CD4-positive, alpha-beta memory T cell (primary cell): ENCODE results near the gene CDH13. TPM values are rescaled to one million over a fixed set of nuclear protein-coding genes. Genes with fewer than 3 reads are reported as not detected.

Source experiments
- CTCF ChIA-PET: fragments of 350-600 bp; sonication (Branson Sonifier 250); formaldehyde crosslinking; loops from one replicate; lab custom pipeline; 2021; ENCODE audit warnings: inconsistent platforms; ENCODE audit not compliant: partially characterized antibody; lab: Charles Lee
- POLR2A ChIA-PET: fragments of 350-600 bp; sonication (Branson Sonifier 250); formaldehyde crosslinking; loops from one replicate; lab custom pipeline; 2021; ENCODE audit not compliant: partially characterized antibody; lab: Charles Lee
- DNase-seq, 5 donors: peaks; one replicate each; pipeline versions ENCODE4 v3.0.0 to v3.0.0-alpha.2; 2020 to 2022; ENCODE audit warnings: mixed read lengths in 1 of 5
- H3K27ac ChIP-seq: one replicate; pipeline ENCODE4 v1.7.0; 2013; ENCODE audit warnings: low read depth, low read length
- H3K27me3 ChIP-seq: 2 replicates; pipeline ENCODE4 v1.7.0; 2013; ENCODE audit warnings: mild to moderate bottlenecking, low read length, moderate library complexity; ENCODE audit not compliant: insufficient read depth
- H3K36me3 ChIP-seq: 2 replicates; pipeline ENCODE4 v1.7.0; 2013; ENCODE audit warnings: mild to moderate bottlenecking, low read length, moderate library complexity; ENCODE audit not compliant: insufficient read depth
- H3K4me1 ChIP-seq: 2 replicates; pipeline ENCODE4 v1.7.0; 2013; ENCODE audit warnings: mild to moderate bottlenecking, low read length, moderate library complexity; ENCODE audit not compliant: insufficient read depth
- H3K4me3 ChIP-seq, 2 donors: one replicate each; pipeline ENCODE4 v1.7.0; 2013; ENCODE audit warnings: low read length in 2 of 2, mild to moderate bottlenecking in 1 of 2
- H3K9me3 ChIP-seq, 2 donors: one replicate each; pipeline ENCODE4 v1.7.0; 2013; ENCODE audit warnings: low read length in 2 of 2, control low read depth in 1 of 2; ENCODE audit not compliant: control insufficient read depth in 1 of 2
- H3K27ac Mint-ChIP-seq, 7 donors: one replicate each; pipeline ENCODE4 v1.8.0; 2020 to 2021; ENCODE audit warnings: mixed read lengths in 7 of 7, mild to moderate bottlenecking in 6 of 7, inconsistent platforms in 3 of 7, moderate library complexity in 3 of 7
- H3K27me3 Mint-ChIP-seq, 2 donors: one replicate each; pipeline ENCODE4 v1.8.0; 2020 to 2021; ENCODE audit warnings: mixed read lengths in 2 of 2
- H3K36me3 Mint-ChIP-seq, 2 donors: one replicate each; pipeline ENCODE4 v1.8.0; 2020 to 2021; ENCODE audit warnings: mixed read lengths in 2 of 2, inconsistent platforms in 1 of 2, mild to moderate bottlenecking in 1 of 2
- H3K4me1 Mint-ChIP-seq, 4 donors: one replicate each; pipeline ENCODE4 v1.8.0; 2020 to 2021; ENCODE audit warnings: mixed read lengths in 4 of 4, mild to moderate bottlenecking in 1 of 4
- H3K4me3 Mint-ChIP-seq, 8 donors: one replicate each; pipeline ENCODE4 v1.8.0; 2020 to 2021; ENCODE audit warnings: mixed read lengths in 8 of 8, mild to moderate bottlenecking in 7 of 8, moderate library complexity in 6 of 8, inconsistent platforms in 3 of 8
- H3K9me3 Mint-ChIP-seq, 8 donors: one replicate each; pipeline ENCODE4 v1.8.0; 2020 to 2021; ENCODE audit warnings: mixed read lengths in 8 of 8, mild to moderate bottlenecking in 5 of 8, inconsistent platforms in 3 of 8, moderate library complexity in 1 of 8
- intact Hi-C: fragments of 100-400 bp; cut with micrococcal nuclease; formaldehyde crosslinking; loops from one replicate; pipeline ENCODE4 v1.15.1; 2023
- polyA plus RNA-seq, 2 donors: library from polyadenylated mRNA; unstranded; fragments of 300-500 nt; fragmentation: Illumina TruSeq; gene quantifications; one replicate each; pipeline ENCODE4 v1.2.3, GENCODE V29; 2021
- total RNA-seq, 2 experiments: library from RNA; stranded (reverse); gene quantifications; one replicate each; pipeline ENCODE4 v1.2.3, GENCODE V29; 2021

The CDH13 gene
- total and polyA plus RNA-seq, 4 experiments from 2014 or later: not detected

GRCh38 chr16:82587289-82587688 lies 39.5 kb upstream of the CDH13 start:
- no peak overlapping the region for H3K4me3 Mint-ChIP-seq
- H3K4me1 Mint-ChIP-seq: no peaks in the 10 kb centered on the region

GRCh38 chr16:82589407-82589806 lies 37.4 kb upstream of the CDH13 start:
- intact Hi-C loops: no loop called here
- no peaks in the 10 kb centered on the region for H3K9me3 Mint-ChIP-seq
- H3K9me3 ChIP-seq: no peaks in the 10 kb centered on the region
- H3K27me3 ChIP-seq: no peaks in the 10 kb centered on the region
- no peak for DNase-seq
- no peak overlapping the region for H3K4me3 ChIP-seq
- CTCF ChIA-PET: no interaction called here
- no peaks in the 10 kb centered on the region for H3K36me3 Mint-ChIP-seq
- POLR2A ChIA-PET: no interaction called here
- no peaks in the 10 kb centered on the region for H3K4me1 Mint-ChIP-seq
- no peaks in the 10 kb centered on the region for H3K36me3 ChIP-seq
- no peaks in the 10 kb centered on the region for H3K4me1 ChIP-seq
- no peak overlapping the region for H3K27ac ChIP-seq
- no peak overlapping the region for H3K4me3 Mint-ChIP-seq
- peaks cover 7 to 10% of the 10 kb centered on the region in 2 donors for H3K27me3 Mint-ChIP-seq
- H3K27ac Mint-ChIP-seq: no peak overlapping the region

More at GRCh38 chr16:82587289-82587688, 39.5 kb upstream of the CDH13 start:
- peaks cover 3 to 7% of the 10 kb centered on the region in 2 donors for H3K27me3 Mint-ChIP-seq
- no peaks in the 10 kb centered on the region for H3K27me3 ChIP-seq
- no peaks in the 10 kb centered on the region for H3K9me3 Mint-ChIP-seq
- DNase-seq: no peak
- no peaks in the 10 kb centered on the region for H3K36me3 ChIP-seq
- no peak overlapping the region for H3K4me3 ChIP-seq
- H3K27ac ChIP-seq: no peak overlapping the region
- intact Hi-C loops: no loop called here
- no peaks in the 10 kb centered on the region for H3K36me3 Mint-ChIP-seq
- H3K9me3 ChIP-seq: no peaks in the 10 kb centered on the region
- H3K27ac Mint-ChIP-seq: no peak overlapping the region
- H3K4me1 ChIP-seq: no peaks in the 10 kb centered on the region
- ChIA-PET POLR2A (no interaction called here), CTCF (no interaction called here)

- H3K27me3 Mint-ChIP-seq: peaks cover 15 to 20% of the 10 kb centered on the region in 2 donors
- no peak overlapping the region for H3K27ac ChIP-seq
- intact Hi-C loops: no loop called here
- no peaks in the 10 kb centered on the region for H3K4me1 ChIP-seq
- H3K9me3 Mint-ChIP-seq: peaks cover 0 to 12% (median 1%) of the 10 kb centered on the region in 8 donors
- POLR2A ChIA-PET: no interaction called here
- no peaks in the 10 kb centered on the region for H3K27me3 ChIP-seq
- DNase-seq: no peak
- no peaks in the 10 kb centered on the region for H3K4me1 Mint-ChIP-seq
- CTCF ChIA-PET: interaction anchor here (1.2 kb wide), 1 partner anchor 8 kb away, joined by 3 read pairs; no protein-coding TSS in a partner anchor
- no peak overlapping the region for H3K4me3 Mint-ChIP-seq
- no peaks in the 10 kb centered on the region for H3K36me3 ChIP-seq
- H3K27ac Mint-ChIP-seq: no peak overlapping the region
- no peaks in the 10 kb centered on the region for H3K36me3 Mint-ChIP-seq
- H3K9me3 ChIP-seq: no peaks in the 10 kb centered on the region
- no peak overlapping the region for H3K4me3 ChIP-seq
These were observed 32.7 kb upstream of the CDH13 start for GRCh38 chr16:82594114-82594513.

GRCh38 chr16:82598771-82599170 lies 28.0 kb upstream of the CDH13 start:
- Mint-ChIP-seq H3K4me1 (no peaks in the 10 kb centered on the region), H3K9me3 (peaks cover 2 to 29% (median 10%) of the 10 kb centered on the region in 8 donors), H3K27ac (no peak overlapping the region), H3K36me3 (no peaks in the 10 kb centered on the region), H3K27me3 (peaks cover 9 to 15% of the 10 kb centered on the region in 2 donors), H3K4me3 (no peak overlapping the region)
- intact Hi-C loops: no loop called here
- Histone ChIP-seq H3K4me3 (no peak overlapping the region), H3K4me1 (no peaks in the 10 kb centered on the region), H3K9me3 (no peaks in the 10 kb centered on the region), H3K36me3 (no peaks in the 10 kb centered on the region), H3K27me3 (no peaks in the 10 kb centered on the region), H3K27ac (no peak overlapping the region)
- DNase-seq: no peak
- CTCF ChIA-PET: no interaction called here
- POLR2A ChIA-PET: no interaction called here

GRCh38 chr16:82601989-82602640 lies 24.7 kb upstream of the CDH13 start:
- ChIA-PET POLR2A (no interaction called here), CTCF (interaction anchor here (1.2 to 2.0 kb wide), 2 partner anchors 8 to 70 kb away, joined by 3 to 4 read pairs; no protein-coding TSS in a partner anchor)
- Mint-ChIP-seq H3K9me3 (peaks cover 2 to 26% (median 9%) of the 10 kb centered on the region in 8 donors), H3K36me3 (no peaks in the 10 kb centered on the region), H3K4me1 (no peaks in the 10 kb centered on the region), H3K27ac (no peak overlapping the region), H3K4me3 (no peak overlapping the region), H3K27me3 (peaks cover 8 to 14% of the 10 kb centered on the region in 2 donors)
- H3K36me3 ChIP-seq: no peaks in the 10 kb centered on the region
- H3K27me3 ChIP-seq: no peaks in the 10 kb centered on the region
- no peaks in the 10 kb centered on the region for H3K4me1 ChIP-seq
- no peak for DNase-seq
- no peaks in the 10 kb centered on the region for H3K9me3 ChIP-seq
- intact Hi-C loops: no loop called here
- H3K4me3 ChIP-seq: no peak overlapping the region
- no peak overlapping the region for H3K27ac ChIP-seq

GRCh38 chr16:82603784-82604411 lies 22.9 kb upstream of the CDH13 start:
- Mint-ChIP-seq H3K4me1 (no peaks in the 10 kb centered on the region), H3K27me3 (peaks cover 3 to 6% of the 10 kb centered on the region in 2 donors), H3K4me3 (no peak overlapping the region), H3K27ac (peak overlapping the region in 1 of 7 donors; percentile 9), H3K9me3 (peaks cover 2 to 17% (median 7%) of the 10 kb centered on the region in 8 donors), H3K36me3 (no peaks in the 10 kb centered on the region)
- CTCF ChIA-PET: interaction anchor here (2.0 kb wide), 1 partner anchor 68 kb away, joined by 4 read pairs; no protein-coding TSS in a partner anchor
- DNase-seq: no peak
- no peaks in the 10 kb centered on the region for H3K4me1 ChIP-seq
- H3K27me3 ChIP-seq: no peaks in the 10 kb centered on the region
- intact Hi-C loops: no loop called here
- no peak overlapping the region for H3K4me3 ChIP-seq
- POLR2A ChIA-PET: no interaction called here
- no peaks in the 10 kb centered on the region for H3K9me3 ChIP-seq
- H3K27ac ChIP-seq: no peak overlapping the region
- H3K36me3 ChIP-seq: no peaks in the 10 kb centered on the region

GRCh38 chr16:82605076-82605475 lies 21.7 kb upstream of the CDH13 start:
- Histone ChIP-seq H3K36me3 (no peaks in the 10 kb centered on the region), H3K4me1 (no peaks in the 10 kb centered on the region), H3K9me3 (no peaks in the 10 kb centered on the region), H3K27ac (no peak overlapping the region), H3K27me3 (no peaks in the 10 kb centered on the region), H3K4me3 (no peak overlapping the region)
- H3K36me3 Mint-ChIP-seq: no peaks in the 10 kb centered on the region
- H3K4me3 Mint-ChIP-seq: no peak overlapping the region
- DNase-seq: no peak
- no peak overlapping the region for H3K27ac Mint-ChIP-seq
- intact Hi-C loops: no loop called here
- H3K27me3 Mint-ChIP-seq: peaks cover 3 to 6% of the 10 kb centered on the region in 2 donors
- H3K4me1 Mint-ChIP-seq: no peaks in the 10 kb centered on the region
- peaks cover 2 to 12% (median 6%) of the 10 kb centered on the region in 8 donors for H3K9me3 Mint-ChIP-seq
- POLR2A ChIA-PET: no interaction called here
- CTCF ChIA-PET: no interaction called here
